GM12872 (cell line): ENCODE measurements around the gene WFIKKN1.

Experiments used
- CTCF ChIP-seq: IDR thresholded peaks from 3 replicates; pipeline ENCODE4 v1.5.1; 2011; ENCODE audit warnings: low read depth, mild to moderate bottlenecking, low read length, moderate library complexity; ENCODE audit not compliant: insufficient read depth

Gene WFIKKN1

DNA sequence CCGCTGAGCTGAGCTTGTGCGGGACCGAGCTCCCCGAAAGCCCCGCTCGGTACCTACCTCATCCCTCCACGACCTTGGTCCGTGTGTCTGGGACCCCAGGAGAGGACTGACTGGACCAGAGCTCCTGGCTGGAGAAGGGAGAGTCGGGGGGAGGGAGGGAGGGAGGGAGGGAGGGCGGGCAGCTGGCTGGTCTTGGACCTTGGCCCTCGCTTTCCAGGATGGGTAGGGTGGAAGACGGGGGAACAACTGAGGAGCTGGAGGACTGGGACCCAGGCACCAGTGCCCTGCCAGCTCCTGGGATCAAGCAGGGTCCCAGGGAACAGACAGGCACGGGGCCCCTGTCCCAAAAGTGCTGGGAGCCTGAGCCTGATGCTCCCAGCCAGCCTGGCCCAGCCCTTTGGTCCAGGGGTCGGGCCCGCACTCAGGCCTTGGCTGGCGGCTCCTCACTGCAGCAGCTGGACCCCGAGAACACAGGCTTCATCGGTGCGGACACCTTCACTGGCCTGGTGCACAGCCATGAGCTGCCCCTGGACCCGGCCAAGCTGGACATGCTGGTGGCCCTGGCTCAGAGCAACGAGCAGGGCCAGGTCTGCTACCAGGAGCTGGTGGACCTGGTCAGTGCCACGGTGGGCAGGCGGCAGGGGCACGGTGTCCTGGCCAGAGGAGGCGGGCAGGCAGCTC lies 45.2 kb downstream of the WFIKKN1 start:
- no peak for TF ChIP-seq CTCF

GRCh38 chr16:676565-676902 lies 45.7 kb downstream of the WFIKKN1 start:
- no peak for TF ChIP-seq CTCF

DNA sequence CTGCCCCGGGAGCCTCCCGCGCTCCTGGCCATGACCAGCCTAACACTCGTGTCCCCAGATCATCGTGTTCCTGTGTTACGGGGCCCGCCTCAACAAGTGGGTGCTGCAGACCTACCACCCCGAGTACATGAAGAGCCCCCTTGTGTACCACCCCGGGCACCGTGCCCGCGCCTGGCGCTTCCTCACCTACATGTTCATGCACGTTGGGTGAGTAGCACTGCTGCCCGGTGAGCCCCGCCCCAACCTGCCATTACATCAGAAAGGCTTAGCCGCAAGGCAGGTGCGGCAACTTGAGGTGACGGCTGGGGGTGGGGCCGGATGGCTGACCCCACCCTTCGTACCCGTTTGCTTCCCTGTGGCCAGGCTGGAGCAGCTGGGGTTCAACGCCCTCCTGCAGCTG lies 46.1 kb downstream of the WFIKKN1 start:
- TF ChIP-seq CTCF: no peak

DNA sequence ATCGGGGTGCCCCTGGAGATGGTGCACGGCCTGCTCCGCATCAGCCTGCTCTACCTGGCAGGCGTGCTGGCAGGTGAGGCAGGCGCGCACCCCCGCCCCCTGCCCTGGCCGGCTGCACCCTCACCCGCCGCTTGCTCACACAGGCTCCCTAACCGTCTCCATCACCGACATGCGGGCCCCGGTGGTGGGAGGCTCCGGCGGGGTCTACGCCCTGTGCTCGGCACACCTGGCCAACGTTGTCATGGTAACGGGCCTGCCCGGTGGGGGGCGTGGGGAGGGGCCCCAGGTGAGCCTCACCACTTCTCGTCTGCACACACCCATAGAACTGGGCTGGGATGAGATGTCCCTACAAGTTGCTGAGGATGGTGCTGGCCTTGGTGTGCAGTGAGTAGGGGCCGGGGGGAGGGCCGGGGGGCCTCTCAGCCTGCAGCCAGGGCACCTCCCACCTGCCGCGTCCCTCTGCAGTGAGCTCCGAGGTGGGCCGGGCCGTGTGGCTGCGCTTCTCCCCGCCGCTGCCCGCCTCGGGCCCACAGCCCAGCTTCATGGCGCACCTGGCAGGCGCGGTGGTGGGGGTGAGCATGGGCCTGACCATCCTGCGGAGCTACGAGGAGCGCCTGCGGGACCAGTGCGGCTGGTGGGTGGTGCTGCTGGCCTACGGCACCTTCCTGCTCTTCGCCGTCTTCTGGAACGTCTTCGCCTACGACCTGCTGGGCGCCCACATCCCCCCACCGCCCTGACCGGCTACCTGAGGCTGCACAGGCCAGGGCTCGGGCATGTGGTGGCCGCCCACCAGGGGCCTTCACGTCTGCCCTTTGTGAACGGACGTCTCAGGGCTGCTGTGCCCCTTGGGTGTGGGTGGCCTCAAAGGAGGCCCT lies 46.8 kb downstream of the WFIKKN1 start:
- TF ChIP-seq CTCF: no peak

GRCh38 chr16:678209-678857 lies 47.5 kb downstream of the WFIKKN1 start:
- TF ChIP-seq CTCF: no peak

DNA sequence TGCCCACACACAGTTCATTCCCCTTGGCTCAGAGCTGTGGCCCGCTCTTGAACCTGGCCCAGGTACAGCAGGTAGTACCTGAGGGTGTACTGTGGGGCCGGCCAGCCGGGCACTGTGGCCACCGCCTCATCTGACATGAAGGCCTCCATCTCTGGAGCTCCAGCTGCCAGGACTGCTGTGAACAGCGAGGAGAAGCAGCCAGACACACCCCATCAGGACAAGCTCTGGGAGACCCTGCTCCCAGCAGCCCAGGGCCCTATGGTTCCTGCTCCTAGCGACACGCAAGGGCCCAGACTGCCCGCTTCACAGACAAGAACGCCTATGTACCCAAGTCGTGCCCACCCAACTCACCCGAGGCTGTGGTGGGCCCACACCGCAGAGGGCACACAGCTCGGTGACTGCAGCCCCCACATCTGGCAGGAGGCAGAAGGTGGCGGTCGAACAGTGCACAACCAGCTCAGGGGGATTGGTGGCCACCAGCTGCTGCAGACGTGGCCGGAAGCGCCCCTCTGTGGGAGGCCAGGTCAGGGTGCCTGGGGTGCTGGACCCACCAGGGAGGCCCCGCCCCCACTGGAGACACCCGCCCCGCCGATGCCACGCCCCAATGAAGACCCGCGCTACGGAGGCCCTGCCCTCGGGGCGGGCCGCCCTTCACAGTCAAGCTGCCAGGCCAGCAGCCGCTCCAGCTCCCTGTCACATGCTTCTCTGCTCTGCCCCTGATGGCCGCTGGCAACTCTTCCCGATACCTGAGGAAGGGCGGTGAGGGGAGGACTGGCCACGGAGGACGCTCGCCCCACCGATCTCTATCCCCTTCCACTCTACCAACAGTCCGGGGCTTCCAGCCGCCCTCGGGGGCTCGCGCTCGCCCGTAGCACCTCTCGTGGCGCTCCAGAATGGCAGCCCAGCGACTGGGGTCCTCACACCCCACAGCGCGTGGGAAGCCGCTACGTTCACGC lies 48.4 kb downstream of the WFIKKN1 start:
- TF ChIP-seq CTCF: no peak
